Activated T-cell treated with anti-CD3 and anti-CD28 coated beads, Interleukin-2, amount 50 U/mL, for 1 hour (primary cell): ENCODE results near the gene UNC79.

Experiments used
- DNase-seq: peaks from one replicate; pipeline ENCODE4 v3.0.0-alpha.2; 2020

UNC79 gene

GRCh38 chr14:93675651-93676050, 244.9 kb downstream of the UNC79 start:
- DNase-seq = no peak

- DNase-seq = no peak
Observed at GRCh38 chr14:93676416-93676958, 245.7 kb downstream of the UNC79 start.

- no peak for DNase-seq
Observed at GRCh38 chr14:93682459-93682858, 251.7 kb downstream of the UNC79 start.

DNA sequence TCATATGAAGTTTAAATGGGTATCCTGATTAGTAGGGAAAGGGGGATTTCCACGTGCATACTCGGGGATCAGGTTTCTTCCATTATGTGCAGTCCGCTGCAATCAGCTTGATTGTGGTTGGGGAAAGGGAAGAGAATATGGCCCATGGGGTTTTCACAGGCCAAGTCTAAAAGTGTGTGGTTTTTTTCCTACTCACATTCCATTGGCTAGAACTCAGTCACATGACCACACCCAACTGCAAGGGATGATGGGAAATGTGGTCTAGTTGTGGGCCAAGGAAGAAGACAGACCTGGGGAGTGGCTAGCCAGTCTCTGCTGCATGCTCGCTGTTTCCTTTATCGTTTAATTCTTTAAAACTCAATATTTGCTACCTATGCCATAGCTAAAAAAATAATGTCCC, 252.5 kb downstream of the UNC79 start:
- no peak for DNase-seq

- no peak for DNase-seq
Observed at GRCh38 chr14:93685121-93685895, 254.6 kb downstream of the UNC79 start.

- DNase-seq = no peak
Observed at GRCh38 chr14:93686268-93686667, 255.5 kb downstream of the UNC79 start.

- no peak for DNase-seq
Observed at GRCh38 chr14:93688239-93688666, 257.5 kb downstream of the UNC79 start.

GRCh38 chr14:93688820-93689219, 258.1 kb downstream of the UNC79 start:
- no peak for DNase-seq

DNA sequence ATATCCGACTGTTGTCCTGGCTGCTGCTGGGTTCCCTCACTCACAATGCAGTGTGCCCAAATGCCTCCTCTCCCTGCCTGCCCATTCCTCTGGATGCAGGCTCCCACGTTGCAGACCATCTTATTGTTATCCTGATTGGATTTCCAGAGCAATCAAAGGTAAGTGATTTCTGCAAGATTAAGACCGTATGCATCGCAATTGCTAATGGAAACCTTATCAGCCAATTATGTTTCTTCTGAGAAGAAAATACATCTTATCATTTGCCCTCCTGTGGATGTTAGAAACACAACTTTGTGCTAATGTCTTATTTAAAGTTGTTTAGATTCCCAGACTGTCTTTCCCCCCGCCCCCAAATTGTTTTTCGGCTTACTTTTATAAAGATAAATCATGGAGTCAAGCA, 259.4 kb downstream of the UNC79 start:
- DNase-seq = no peak

DNA sequence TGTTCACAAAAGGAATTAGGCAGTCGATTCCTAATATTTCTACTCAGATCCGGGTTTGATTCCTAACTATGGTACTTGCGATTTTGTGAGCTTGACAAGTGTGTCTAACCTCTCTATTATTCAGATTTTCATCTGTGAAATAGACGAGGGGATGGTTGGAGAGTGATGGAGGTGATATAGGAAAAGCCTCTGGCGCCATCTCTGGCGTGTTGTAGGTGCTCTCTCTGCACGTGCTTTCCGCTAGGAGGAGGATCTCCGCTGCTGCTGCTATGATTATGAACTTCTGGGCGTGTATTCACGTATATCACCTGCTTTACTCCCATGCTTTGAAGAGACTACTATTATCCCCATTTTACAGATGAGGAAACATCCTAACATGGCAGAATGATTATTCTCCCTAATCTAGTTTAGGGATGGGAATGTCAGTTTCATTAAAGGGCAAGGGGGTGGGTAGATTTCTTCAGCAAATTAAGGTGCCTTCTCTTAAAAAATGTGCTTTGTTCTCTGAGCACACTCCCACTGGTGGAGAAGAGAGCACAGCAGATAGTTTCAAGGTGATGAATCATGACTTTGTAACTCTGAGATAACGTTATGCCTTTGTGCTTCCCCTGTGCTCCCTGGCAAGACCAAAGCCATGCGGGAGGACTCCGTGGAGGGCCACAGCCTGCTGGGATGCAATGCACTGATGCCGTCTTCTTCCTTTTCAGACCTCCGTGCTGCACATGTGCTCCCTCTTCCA, 260.5 kb downstream of the UNC79 start:
- no peak for DNase-seq

DNA sequence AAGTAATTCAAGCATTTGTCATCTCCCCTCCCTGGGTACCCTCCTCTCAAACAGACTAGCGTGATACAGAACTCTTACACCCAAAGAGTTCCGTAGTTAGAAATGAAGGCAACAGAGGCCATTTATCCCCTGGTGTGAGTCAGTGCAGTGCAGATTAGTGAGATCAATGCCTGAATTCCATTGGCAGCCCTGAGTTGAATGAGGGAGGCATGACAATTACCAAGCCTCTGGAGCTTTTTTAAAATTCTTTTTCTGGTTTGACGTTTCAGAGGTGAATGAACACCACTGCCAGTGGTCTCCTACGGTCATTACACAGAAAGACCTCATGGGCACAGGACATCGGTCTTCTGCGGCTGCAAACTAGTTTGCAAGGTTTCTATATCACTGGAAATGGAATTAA, 263.2 kb downstream of the UNC79 start:
- no peak for DNase-seq

DNA sequence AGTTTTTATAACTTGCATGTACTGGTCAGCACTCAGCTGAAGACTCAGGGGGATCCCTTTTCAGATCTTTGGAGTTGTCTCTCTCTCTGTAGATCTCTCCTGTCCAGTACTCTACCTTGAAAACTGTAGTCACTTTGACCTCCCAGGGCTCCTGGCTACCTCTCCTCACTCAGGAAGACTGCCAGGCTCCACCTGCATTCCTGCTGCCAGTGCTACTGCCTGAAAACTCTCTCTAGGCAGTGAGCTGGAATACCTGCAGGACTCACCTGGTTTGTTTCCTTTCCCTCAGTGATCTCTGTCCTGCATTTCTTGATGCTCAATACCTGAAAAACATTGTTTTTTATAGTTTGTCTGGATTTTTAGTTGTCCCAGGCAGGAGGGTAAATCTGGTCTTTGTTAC, 270.2 kb downstream of the UNC79 start:
- no peak for DNase-seq

DNA sequence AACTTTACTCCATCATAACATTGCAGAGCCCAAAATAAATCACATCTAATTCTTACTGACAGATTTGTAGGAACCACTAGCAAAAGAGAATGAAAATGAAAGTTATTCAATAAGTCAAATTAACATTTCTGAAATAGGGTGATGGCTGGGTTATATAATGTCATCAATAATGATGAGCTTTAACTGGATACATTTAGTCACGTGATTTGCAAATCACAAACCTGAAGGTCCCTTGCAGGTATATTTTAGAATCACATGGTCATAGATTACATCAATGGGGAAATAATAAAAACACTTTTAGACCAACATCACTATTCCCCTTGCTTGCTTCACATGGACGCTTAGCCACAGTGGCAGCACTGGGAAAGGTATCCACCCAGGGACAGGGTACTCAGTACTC, 270.8 kb downstream of the UNC79 start:
- DNase-seq = no peak

- DNase-seq = no peak
Observed at GRCh38 chr14:93702946-93703345, 272.2 kb downstream of the UNC79 start.

- DNase-seq = no peak
Observed at GRCh38 chr14:93703941-93704340, 273.2 kb downstream of the UNC79 start.

GRCh38 chr14:93705513-93706156, 274.9 kb downstream of the UNC79 start:
- no peak for DNase-seq

DNA sequence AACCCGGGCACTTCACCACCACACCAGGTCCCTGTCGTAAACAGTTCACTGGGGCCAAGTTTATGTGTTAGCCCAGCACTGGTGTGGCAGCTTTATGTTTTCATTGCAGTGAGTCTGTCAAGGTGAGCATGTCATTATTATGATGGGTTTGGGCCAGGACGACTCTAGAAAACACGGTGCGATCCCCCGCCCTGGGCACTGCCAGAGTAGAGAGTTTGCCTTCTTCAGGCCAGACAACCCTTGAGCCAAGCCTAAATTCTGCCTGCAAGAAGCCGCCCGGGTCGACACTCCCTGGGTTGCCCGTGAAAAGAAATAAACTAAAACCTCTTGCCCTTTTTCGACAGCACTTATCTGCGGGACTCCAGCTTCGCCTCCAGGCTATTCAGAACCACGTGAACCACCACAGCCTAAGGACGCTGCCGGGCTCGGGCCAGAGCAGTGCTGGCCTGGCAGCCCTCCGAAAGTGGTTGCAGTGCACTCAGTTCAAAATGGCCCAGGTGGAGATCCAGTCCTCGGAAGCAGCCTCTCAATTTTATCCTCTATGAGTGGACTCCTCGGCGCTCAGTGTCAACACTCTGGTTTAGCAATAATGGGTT, 275.7 kb downstream of the UNC79 start:
- DNase-seq = no peak

DNA sequence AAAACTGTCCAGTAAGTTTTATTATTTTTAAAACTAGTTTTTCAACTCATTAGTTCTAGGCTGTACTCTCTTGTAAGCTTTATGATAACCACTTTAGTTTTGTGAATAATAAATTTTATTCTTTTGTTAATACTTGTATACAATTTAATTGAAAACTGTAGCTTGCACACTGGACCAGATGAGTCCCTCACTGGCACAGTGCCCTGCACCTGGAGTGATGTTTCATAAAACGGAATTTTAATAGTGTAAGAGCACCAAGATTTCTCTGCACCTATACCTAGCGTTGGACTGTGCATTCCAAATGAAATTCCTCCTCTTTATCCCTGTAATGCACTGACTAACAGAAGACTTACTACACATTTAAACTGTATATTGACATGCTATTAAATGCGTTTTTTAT, 276.7 kb downstream of the UNC79 start:
- DNase-seq = no peak

DNA sequence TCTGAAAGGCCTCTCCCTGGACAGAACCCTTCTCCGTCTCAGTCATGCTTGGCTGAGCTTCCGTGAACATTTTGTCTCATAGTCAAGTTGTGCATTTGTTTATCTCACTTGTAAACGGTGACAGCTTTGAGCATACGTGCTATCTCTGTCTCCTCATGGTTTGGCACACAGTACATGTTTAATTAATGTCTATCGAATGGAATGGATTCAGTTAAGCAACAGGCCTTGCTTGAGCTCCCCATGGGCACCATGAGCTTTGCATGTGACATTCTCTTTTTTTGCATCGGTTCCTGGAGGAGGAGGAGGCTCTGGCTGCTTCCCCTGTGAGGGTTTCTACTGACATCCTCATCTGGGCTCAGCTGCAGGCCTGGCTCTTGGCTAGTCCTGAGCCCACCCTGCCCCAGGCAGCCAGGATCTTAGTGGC, 277.6 kb downstream of the UNC79 start:
- no peak for DNase-seq

DNA sequence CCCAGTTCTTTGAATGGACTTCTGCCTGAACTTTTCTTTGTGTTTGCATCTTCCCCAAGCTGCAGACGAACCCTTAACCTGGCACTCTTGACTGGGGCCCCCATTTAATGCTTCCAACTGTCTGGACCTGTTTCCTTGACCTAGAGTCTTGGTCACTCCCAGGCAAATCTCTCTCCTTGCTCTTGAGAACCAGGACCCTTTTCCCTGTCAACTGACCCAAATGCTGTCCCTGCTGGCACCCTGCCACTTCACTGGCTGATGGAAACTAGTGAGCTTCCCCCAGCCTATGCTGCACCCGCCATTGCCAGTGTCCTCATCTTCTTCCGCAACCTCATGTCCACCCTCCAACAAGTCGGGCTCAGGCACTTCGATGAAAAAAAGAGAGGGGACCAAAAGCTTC, 278.1 kb downstream of the UNC79 start:
- no peak for DNase-seq

GRCh38 chr14:93709249-93709648, 278.5 kb downstream of the UNC79 start:
- DNase-seq = no peak

DNA sequence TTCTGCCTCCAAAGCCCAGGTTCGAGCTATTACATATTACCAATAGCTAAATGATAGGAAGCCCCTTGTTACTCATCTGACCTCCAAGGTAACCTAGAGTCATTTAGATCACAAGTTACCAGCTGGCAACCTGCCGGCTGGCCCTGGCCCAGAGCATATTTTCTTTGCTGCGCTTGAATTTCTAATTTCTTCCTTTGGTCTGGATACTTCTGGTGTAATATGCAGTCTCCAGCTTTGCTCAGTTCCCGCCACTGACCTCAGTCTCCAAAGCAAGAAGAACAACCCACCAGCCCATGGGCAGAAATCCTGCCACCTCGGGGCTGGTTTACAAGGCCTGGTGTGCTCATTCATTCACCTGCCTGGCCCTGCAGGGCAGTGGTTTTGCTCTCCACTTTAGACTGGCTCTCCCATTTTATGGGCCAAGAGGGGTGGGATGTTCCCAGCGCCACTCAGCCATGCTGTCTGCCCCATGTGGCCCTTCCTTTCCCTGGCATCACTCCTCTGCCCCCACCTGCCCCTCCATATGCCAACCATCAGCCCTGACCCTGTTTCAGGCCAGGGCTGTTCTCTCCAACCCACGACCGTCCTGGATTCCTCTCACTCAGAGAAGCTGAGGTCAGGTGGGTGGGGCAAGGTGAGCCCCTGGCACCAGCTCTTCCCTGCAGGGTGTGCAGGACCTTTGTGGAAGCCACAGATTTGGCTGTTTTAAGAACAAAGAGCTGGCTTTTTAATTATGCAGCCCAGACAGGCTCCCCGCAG, 281.5 kb downstream of the UNC79 start:
- no peak for DNase-seq
